Measurements from ENCODE around the gene PRKCB.

Gene PRKCB

DNA sequence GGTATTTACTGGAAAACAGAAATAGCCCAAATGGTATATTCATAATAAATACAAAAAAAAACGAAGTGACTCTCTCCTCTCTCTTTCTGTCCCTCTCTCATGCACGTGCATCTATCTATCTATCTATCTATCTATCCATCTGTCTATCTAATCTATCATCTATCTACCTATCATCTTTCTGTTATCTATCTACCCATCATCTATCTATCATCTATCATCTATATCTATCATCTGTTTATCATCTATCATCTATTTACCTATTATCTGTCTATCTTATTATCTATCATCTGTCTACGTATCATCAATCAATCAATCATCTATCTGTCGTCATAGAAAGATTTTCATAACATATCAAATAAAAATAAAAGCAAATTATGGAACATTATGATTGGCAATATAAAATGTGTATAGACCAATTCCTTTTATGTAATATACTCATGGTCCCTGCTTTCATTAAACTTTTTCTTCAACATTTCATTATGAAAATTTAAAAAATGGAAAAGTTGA lies 293.7 kb downstream of the PRKCB start:
- TF ChIP-seq TAF1 (IDR thresholded peaks at IDR 0.05; ENCODE audit: borderline replicate concordance, insufficient read depth, low read length) (no peak), POLR2AphosphoS5 (IDR thresholded peaks at IDR 0.05; ENCODE audit: low read depth, low read length) (no peak), REST (IDR thresholded peaks at IDR 0.05; ENCODE audit: insufficient read depth in 1 of 2, low read depth in 2 of 2, low read length in 2 of 2) (no peak), SIN3A (IDR thresholded peaks at IDR 0.05; ENCODE audit: borderline replicate concordance, insufficient read depth, low read length) (no peak), FOXP2 (optimal IDR thresholded peaks at IDR 0.05; ENCODE audit: borderline replicate concordance, extremely low read depth, extremely low read length, insufficient read depth) (no peak)

DNA sequence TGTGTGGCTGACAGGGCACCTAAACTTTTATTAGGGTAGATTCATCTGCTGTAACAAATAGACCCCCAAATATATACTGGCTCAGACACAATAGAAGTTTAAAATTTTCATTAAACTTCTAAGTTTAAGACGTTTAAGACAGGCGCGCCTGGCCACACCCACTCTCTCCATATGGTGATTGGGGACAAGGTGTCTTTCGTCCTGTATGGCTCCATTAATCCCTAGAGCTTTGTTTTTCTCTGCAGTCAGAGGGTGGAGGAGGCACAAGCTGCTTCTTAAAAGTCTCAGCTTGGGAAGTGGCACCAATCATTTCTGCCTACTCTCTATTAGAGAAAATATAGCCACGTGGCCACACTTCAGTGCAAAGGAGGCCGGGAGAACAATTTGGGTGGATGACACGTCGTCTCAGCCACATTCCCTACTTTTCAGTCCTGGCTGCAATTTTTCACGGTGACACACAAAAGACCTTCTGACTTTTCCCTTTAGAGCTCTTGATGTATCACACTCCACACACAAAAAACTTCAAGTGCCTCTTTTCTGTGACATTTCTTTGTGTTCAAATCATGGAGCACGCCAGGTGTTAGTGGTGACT lies 294.8 kb downstream of the PRKCB start:
- no peak for TF ChIP-seq TAF1 (IDR thresholded peaks at IDR 0.05; ENCODE audit: borderline replicate concordance, insufficient read depth, low read length)
- TF ChIP-seq POLR2AphosphoS5 (IDR thresholded peaks at IDR 0.05; ENCODE audit: low read depth, low read length) = no peak
- no peak for TF ChIP-seq REST (IDR thresholded peaks at IDR 0.05; ENCODE audit: insufficient read depth in 1 of 2, low read depth in 2 of 2, low read length in 2 of 2)
- TF ChIP-seq FOXP2 (optimal IDR thresholded peaks at IDR 0.05; ENCODE audit: borderline replicate concordance, extremely low read depth, extremely low read length, insufficient read depth) = no peak
- TF ChIP-seq SIN3A (IDR thresholded peaks at IDR 0.05; ENCODE audit: borderline replicate concordance, insufficient read depth, low read length) = no peak

- no peak for TF ChIP-seq SIN3A (IDR thresholded peaks at IDR 0.05; ENCODE audit: borderline replicate concordance, insufficient read depth, low read length)
- no peak for TF ChIP-seq FOXP2 (optimal IDR thresholded peaks at IDR 0.05; ENCODE audit: borderline replicate concordance, extremely low read depth, extremely low read length, insufficient read depth)
Observed at GRCh38 chr16:24131294-24131693, 295.5 kb downstream of the PRKCB start.

DNA sequence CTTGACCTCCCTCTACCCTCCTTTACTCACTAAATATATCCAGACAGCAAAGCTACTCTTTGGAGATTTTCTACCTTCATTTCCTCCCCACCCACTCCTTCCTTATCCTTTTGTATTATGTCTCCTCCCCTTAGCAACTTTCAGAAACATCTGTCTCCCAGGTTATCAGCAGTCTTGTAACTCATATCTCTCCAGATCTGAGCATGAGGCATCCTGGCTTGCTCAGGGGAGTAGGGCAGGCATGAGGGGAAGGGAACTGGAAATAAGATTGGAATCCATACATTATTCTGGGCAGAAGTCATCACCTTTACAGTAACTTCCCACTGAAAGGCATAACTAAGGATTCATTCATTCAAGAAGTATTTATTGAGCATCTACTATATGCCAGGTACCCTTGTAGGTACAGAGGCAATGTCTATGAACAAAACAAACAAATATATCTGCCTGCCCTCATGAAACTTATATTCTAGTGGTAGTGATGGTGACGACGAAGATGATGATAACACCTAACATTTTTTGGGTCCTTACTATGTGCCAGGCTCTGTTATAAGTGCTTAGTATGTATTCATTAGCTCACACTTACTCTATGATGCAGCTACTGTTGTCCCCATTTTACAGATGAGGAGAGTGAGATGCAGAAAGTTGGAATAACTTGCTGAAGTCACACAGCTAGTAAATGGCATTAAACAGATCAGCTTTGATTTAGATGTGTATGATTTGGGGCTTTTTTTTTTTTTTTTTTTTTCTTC lies 296.4 kb downstream of the PRKCB start:
- TF ChIP-seq SIN3A (IDR thresholded peaks at IDR 0.05; ENCODE audit: borderline replicate concordance, insufficient read depth, low read length) (no peak), REST (IDR thresholded peaks at IDR 0.05; ENCODE audit: insufficient read depth in 1 of 2, low read depth in 2 of 2, low read length in 2 of 2) (no peak), TAF1 (IDR thresholded peaks at IDR 0.05; ENCODE audit: borderline replicate concordance, insufficient read depth, low read length) (no peak), POLR2AphosphoS5 (IDR thresholded peaks at IDR 0.05; ENCODE audit: low read depth, low read length) (no peak), FOXP2 (optimal IDR thresholded peaks at IDR 0.05; ENCODE audit: borderline replicate concordance, extremely low read depth, extremely low read length, insufficient read depth) (no peak)

GRCh38 chr16:24132797-24133155 lies 297.0 kb downstream of the PRKCB start:
- no peak for TF ChIP-seq REST (IDR thresholded peaks at IDR 0.05; ENCODE audit: insufficient read depth in 1 of 2, low read depth in 2 of 2, low read length in 2 of 2)
- no peak for TF ChIP-seq FOXP2 (optimal IDR thresholded peaks at IDR 0.05; ENCODE audit: borderline replicate concordance, extremely low read depth, extremely low read length, insufficient read depth)
- no peak for TF ChIP-seq POLR2AphosphoS5 (IDR thresholded peaks at IDR 0.05; ENCODE audit: low read depth, low read length)
- TF ChIP-seq SIN3A (IDR thresholded peaks at IDR 0.05; ENCODE audit: borderline replicate concordance, insufficient read depth, low read length) = no peak
- TF ChIP-seq TAF1 (IDR thresholded peaks at IDR 0.05; ENCODE audit: borderline replicate concordance, insufficient read depth, low read length) = no peak

Data from PFSK-1 (cell line).